Esophagus squamous epithelium (tissue), 5 donors: ENCODE data around the gene SWAP70. TPM values are rescaled to one million over a fixed set of nuclear protein-coding genes. Genes with fewer than 3 reads are reported as not detected.

ENCODE experiments used
- DNase-seq: peaks from one replicate; lab custom pipeline; 2025; lab: John Stamatoyannopoulos, UW
- H3K27ac ChIP-seq, 4 donors: fragments of 200-600 bp; sonication (generic); one replicate each; pipeline ENCODE4 v1.5.1; 2016 to 2019; ENCODE audit warnings: mild to moderate bottlenecking in 1 of 4
- H3K27me3 ChIP-seq, 4 donors: fragments of 200-600 bp; sonication (generic); 1 replicate in 3 of 4; 2 replicates in 1 of 4; pipeline versions ENCODE4 v1.5.1 to v1.6.0; 2017 to 2021; ENCODE audit warnings: antibody characterized with exemption in 1 of 4
- H3K36me3 ChIP-seq, 3 donors: fragments of 200-600 bp; sonication (generic); one replicate each; pipeline ENCODE4 v1.5.1; 2016 to 2019
- H3K4me1 ChIP-seq, 3 donors: fragments of 200-600 bp; sonication (generic); one replicate each; pipeline ENCODE4 v1.5.1; 2017 to 2019
- H3K4me3 ChIP-seq, 4 donors: fragments of 200-600 bp; sonication (generic); 1 replicate in 3 of 4; 2 replicates in 1 of 4; pipeline ENCODE4 v1.5.1; 2016 to 2019; ENCODE audit warnings: mild to moderate bottlenecking in 2 of 4, moderate library complexity in 1 of 4
- H3K9me3 ChIP-seq, 3 donors: fragments of 200-600 bp; sonication (generic); one replicate each; pipeline ENCODE4 v1.5.1; 2016 to 2019
- POLR2A ChIP-seq, 4 donors: fragments of 450-650 bp; IDR thresholded peaks; one replicate each; pipeline ENCODE4 v1.6.1; 2017; ENCODE audit warnings: antibody characterized with exemption in 4 of 4, mild to moderate bottlenecking in 4 of 4, moderate library complexity in 3 of 4
- WGBS, 2 donors: methylation state at CpG; one replicate each; pipeline ENCODE4 v1.1.5; 2018; 5-methylcytosine and 5-hydroxymethylcytosine counted together
- intact Hi-C: fragments of 100-400 bp; cut with DNase I; formaldehyde crosslinking; loops from one replicate; pipeline ENCODE4 v1.15.0; 2022
- total RNA-seq, 4 donors: library from RNA; depleted of rRNA; stranded (reverse); fragments of >200 nt; gene quantifications; one replicate each; pipeline ENCODE4 v1.1.0, GENCODE V29; 2016
- TF ChIP-seq, protein P1 (sequence below), 6 experiments: fragments of 450-650 bp in 4 of 6; fragments of 200-600 bp in 2 of 6; sonication (generic) in 2 of 6; IDR thresholded peaks; one replicate each; pipeline ENCODE4 v1.5.1; 2016 to 2019; ENCODE audit warnings: antibody characterized with exemption in 6 of 6, mild to moderate bottlenecking in 4 of 6, moderate library complexity in 4 of 6
- donor health status: DM: yes; HTN: yes; CAD: no.

SWAP70 gene
- total RNA-seq, 4 donors from 2014 or later = 15.1 to 27.5 (median 17.7) TPM

DNA sequence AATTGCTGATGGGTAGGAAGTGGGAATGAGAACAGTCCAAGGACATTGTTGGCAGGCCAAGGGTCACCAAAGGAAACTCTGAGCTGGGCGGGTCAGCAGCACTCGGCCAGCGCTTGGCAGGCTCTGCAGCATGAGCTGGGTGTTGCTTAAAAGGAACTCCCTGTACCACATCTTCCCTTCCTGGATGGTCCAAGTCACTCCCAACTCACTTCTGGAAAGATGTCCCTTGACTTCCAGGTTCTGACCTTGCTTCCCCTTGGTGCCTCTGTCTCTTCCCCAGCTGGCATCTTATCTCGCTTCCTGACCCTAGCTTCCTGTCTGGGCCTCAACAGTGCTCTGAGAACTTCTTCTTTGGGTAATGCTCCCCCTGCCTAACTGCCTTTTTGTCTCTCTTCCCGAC, 24.8 kb upstream of the SWAP70 start:
- WGBS, 2 donors = 75 to 82% methylated on average over 5 of the region's 5 CpGs
- no peaks in the 10 kb centered on the region for H3K36me3 ChIP-seq
- peak overlapping the region in 3 of 4 donors; percentile 50 to 72 (median 55) for H3K27ac ChIP-seq
- H3K27me3 ChIP-seq = no peaks in the 10 kb centered on the region
- no peaks in the 10 kb centered on the region for H3K9me3 ChIP-seq
- DNase-seq = no peak
- peaks cover 0 to 11% (median 0%) of the 10 kb centered on the region in 3 donors for H3K4me1 ChIP-seq
- TF ChIP-seq, protein P1, sequence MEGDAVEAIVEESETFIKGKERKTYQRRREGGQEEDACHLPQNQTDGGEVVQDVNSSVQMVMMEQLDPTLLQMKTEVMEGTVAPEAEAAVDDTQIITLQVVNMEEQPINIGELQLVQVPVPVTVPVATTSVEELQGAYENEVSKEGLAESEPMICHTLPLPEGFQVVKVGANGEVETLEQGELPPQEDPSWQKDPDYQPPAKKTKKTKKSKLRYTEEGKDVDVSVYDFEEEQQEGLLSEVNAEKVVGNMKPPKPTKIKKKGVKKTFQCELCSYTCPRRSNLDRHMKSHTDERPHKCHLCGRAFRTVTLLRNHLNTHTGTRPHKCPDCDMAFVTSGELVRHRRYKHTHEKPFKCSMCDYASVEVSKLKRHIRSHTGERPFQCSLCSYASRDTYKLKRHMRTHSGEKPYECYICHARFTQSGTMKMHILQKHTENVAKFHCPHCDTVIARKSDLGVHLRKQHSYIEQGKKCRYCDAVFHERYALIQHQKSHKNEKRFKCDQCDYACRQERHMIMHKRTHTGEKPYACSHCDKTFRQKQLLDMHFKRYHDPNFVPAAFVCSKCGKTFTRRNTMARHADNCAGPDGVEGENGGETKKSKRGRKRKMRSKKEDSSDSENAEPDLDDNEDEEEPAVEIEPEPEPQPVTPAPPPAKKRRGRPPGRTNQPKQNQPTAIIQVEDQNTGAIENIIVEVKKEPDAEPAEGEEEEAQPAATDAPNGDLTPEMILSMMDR (IDR thresholded peaks at IDR 0.05) = no peak
- TF ChIP-seq POLR2A (IDR thresholded peaks at IDR 0.05) = no peak
- intact Hi-C loops = no loop called here
- H3K4me3 ChIP-seq = no peak overlapping the region

DNA sequence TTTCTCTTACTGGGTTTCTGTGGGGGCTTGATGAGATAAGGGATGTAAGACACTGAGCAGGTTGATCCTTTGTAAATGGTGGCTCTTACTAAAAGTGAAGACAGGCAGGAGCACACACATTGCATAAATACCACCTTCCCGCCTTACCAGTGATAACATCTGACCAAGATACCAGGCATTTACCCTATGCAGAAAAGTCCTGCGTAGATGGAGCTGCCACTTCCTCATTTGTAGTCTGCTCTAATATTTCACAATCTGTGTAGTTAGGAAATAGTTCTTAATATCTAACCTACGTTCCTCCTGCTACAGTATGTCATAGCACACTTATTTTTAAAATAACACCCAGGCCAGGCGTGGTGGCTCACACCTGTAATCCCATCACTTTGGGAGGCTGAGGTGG, 23.9 kb upstream of the SWAP70 start:
- WGBS, 2 donors = 64 to 68% methylated on average over 4 of the region's 4 CpGs
- H3K27ac ChIP-seq = peak overlapping the region in 3 of 4 donors; percentile 50 to 72 (median 55)
- no peaks in the 10 kb centered on the region for H3K27me3 ChIP-seq
- no peak for TF ChIP-seq POLR2A (IDR thresholded peaks at IDR 0.05)
- TF ChIP-seq, protein P1 (IDR thresholded peaks at IDR 0.05) = no peak
- no peak overlapping the region for H3K4me3 ChIP-seq
- no peaks in the 10 kb centered on the region for H3K9me3 ChIP-seq
- intact Hi-C loops = no loop called here
- peaks cover 0 to 11% (median 0%) of the 10 kb centered on the region in 3 donors for H3K4me1 ChIP-seq
- DNase-seq = no peak
- H3K36me3 ChIP-seq = no peaks in the 10 kb centered on the region

DNA sequence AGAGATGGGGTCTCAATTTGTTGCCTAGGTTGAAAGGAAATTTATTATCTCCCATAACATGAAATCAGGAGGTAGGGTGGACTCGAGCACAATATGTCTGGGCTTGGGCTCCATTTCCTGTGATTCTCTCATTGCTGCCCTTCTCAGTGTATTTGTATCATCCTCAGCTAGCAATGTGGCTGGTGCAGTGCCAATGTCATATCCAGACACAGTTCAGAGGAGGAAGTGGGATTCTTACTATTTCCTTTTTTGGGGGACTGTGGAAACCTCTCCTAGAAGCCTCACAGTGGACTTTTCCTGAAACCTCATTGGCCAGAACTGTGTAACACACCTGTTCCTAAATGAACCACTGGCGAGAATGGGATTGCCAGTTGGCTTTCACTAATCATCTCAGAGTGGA, 21.0 kb upstream of the SWAP70 start:
- Histone ChIP-seq H3K36me3 (no peaks in the 10 kb centered on the region), H3K4me3 (no peak overlapping the region), H3K4me1 (peaks cover 0 to 11% (median 0%) of the 10 kb centered on the region in 3 donors), H3K27me3 (no peaks in the 10 kb centered on the region), H3K9me3 (no peaks in the 10 kb centered on the region), H3K27ac (no peak overlapping the region)
- DNase-seq = no peak
- intact Hi-C loops = no loop called here
- WGBS, 2 donors = 70 to 77% methylated on average over 2 of the region's 2 CpGs
- TF ChIP-seq, protein P1 (IDR thresholded peaks at IDR 0.05) = no peak
- no peak for TF ChIP-seq POLR2A (IDR thresholded peaks at IDR 0.05)

DNA sequence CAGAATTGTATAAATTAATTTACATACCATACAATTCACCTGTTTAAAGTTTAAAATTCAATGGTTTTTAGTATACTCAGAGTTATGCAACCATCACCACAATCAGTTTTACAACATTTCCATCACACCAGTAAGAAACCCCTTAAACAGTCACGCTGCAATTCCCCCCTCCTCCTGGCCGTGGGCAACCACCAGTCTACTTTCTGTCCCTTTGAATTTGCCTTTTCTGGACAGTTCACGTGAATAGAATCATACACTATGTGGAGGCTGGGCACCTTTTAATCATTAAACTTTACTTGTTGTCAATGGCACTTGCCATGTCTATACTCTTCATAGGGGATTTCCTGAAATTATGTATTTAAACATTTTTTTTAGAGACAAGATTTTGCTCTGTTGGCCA, 20.1 kb upstream of the SWAP70 start:
- Histone ChIP-seq H3K4me3 (no peak overlapping the region), H3K27ac (no peak overlapping the region), H3K9me3 (no peaks in the 10 kb centered on the region), H3K4me1 (peaks cover 0 to 8% (median 0%) of the 10 kb centered on the region in 3 donors), H3K27me3 (no peaks in the 10 kb centered on the region), H3K36me3 (no peaks in the 10 kb centered on the region)
- DNase-seq = no peak
- TF ChIP-seq, protein P1 (IDR thresholded peaks at IDR 0.05) = no peak
- no peak for TF ChIP-seq POLR2A (IDR thresholded peaks at IDR 0.05)
- intact Hi-C loops = no loop called here
- WGBS, 2 donors = 62 to 68% methylated on average over 3 of the region's 3 CpGs

DNA sequence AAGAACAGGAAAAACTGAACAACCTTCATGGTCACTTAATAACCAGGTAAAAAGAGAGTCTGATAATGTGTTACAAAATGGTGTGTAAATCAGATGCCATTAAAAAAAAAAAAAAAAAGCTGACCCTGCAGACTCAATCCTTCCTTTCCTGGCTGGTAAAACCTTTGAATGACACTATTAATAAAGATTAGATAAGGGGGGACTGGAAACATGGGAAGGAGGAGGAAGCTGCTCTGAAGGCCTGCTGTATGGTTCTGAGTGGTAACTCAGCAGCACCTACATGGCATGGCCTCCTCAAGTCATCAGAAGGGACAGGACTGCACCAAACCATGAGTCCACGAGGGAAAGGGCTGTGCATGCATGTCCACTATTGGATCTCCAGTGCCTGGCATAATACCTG, 18.0 kb upstream of the SWAP70 start:
- 59 to 71% methylated on average over 1 of the region's 1 CpG for WGBS, 2 donors
- no peaks in the 10 kb centered on the region for H3K4me1 ChIP-seq
- H3K9me3 ChIP-seq = no peaks in the 10 kb centered on the region
- H3K36me3 ChIP-seq = no peaks in the 10 kb centered on the region
- no peak overlapping the region for H3K27ac ChIP-seq
- H3K27me3 ChIP-seq = no peaks in the 10 kb centered on the region
- no peak overlapping the region for H3K4me3 ChIP-seq
- DNase-seq = no peak
- intact Hi-C loops = no loop called here
- TF ChIP-seq POLR2A (IDR thresholded peaks at IDR 0.05) = no peak
- TF ChIP-seq, protein P1 (IDR thresholded peaks at IDR 0.05) = no peak
